WERI-Rb-1 (cell line): ENCODE results near the gene SLC24A3.

ENCODE experiments used
- DNase-seq: peaks from one replicate; pipeline ENCODE4 v3.0.0-alpha.2; 2020
- H3K27ac ChIP-seq: fragments of 250-450 bp; sonication (Bioruptor Pico); 2 replicates; pipeline ENCODE4 v1.5.1; 2020; ENCODE audit warnings: mild to moderate bottlenecking, moderate library complexity
- H3K27me3 ChIP-seq: fragments of 250-450 bp; sonication (Bioruptor Pico); 2 replicates; pipeline ENCODE4 v1.5.1; 2021; ENCODE audit warnings: mild to moderate bottlenecking, low read depth, moderate library complexity; ENCODE audit not compliant: insufficient read depth, severe bottlenecking
- H3K36me3 ChIP-seq: fragments of 250-450 bp; sonication (Bioruptor Pico); 2 replicates; pipeline ENCODE4 v1.5.1; 2020; ENCODE audit warnings: mild to moderate bottlenecking, moderate library complexity
- H3K4me3 ChIP-seq: 2 replicates; pipeline ENCODE4 v1.5.1; 2011; ENCODE audit warnings: low read depth, mild to moderate bottlenecking, control low read depth, low read length
- H3K9me3 ChIP-seq: fragments of 250-450 bp; sonication (Bioruptor Pico); 2 replicates; pipeline ENCODE4 v1.5.1; 2021; ENCODE audit warnings: mild to moderate bottlenecking, moderate library complexity; ENCODE audit not compliant: severe bottlenecking
- TF ChIP-seq, protein P1 (sequence below): IDR thresholded peaks from 2 replicates; pipeline ENCODE4 v1.5.1; 2011; ENCODE audit warnings: low read depth, mild to moderate bottlenecking, control low read depth, inconsistent platforms, low read length

The SLC24A3 gene

DNA sequence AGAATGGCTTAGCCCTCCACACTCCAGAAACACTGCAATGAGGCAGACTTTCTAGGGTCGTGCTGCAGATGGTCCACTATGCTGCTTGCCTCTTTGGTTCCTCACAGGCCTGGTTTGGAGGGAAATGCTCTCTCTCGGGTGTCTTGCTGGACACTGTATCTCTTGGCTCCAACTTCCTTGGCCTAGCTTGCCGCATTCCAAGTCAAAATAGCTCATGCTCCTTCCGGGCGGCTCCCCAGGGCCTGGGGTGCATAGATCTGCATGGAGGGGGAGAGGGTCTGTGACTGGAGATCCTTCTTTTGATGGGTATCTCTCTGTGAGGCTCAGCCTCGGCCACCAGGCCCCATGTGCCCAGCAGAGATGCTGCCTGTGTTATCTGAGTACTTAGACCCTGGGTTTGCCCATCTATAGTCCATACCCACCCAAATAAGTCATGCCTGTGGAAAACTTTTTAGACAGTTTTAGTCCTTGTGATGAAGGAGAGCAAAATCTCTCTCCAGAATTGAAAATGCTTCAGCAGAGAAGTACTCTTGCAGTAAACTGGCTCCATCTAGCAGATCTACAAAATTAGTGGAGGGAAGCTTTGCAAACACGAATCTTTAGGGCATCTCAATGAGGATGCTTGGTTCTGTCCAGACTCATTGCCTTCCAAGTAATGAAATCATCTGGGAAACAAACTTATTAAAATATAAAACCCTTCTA, 281.5 kb downstream of the SLC24A3 start:
- TF ChIP-seq, protein P1, sequence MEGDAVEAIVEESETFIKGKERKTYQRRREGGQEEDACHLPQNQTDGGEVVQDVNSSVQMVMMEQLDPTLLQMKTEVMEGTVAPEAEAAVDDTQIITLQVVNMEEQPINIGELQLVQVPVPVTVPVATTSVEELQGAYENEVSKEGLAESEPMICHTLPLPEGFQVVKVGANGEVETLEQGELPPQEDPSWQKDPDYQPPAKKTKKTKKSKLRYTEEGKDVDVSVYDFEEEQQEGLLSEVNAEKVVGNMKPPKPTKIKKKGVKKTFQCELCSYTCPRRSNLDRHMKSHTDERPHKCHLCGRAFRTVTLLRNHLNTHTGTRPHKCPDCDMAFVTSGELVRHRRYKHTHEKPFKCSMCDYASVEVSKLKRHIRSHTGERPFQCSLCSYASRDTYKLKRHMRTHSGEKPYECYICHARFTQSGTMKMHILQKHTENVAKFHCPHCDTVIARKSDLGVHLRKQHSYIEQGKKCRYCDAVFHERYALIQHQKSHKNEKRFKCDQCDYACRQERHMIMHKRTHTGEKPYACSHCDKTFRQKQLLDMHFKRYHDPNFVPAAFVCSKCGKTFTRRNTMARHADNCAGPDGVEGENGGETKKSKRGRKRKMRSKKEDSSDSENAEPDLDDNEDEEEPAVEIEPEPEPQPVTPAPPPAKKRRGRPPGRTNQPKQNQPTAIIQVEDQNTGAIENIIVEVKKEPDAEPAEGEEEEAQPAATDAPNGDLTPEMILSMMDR = no peak
- no peaks in the 10 kb centered on the region for H3K36me3 ChIP-seq
- H3K4me3 ChIP-seq = no peak overlapping the region
- H3K9me3 ChIP-seq = no peaks in the 10 kb centered on the region
- no peak for DNase-seq
- no peak overlapping the region for H3K27ac ChIP-seq
- H3K27me3 ChIP-seq = peaks cover 78% of the 10 kb centered on the region

DNA sequence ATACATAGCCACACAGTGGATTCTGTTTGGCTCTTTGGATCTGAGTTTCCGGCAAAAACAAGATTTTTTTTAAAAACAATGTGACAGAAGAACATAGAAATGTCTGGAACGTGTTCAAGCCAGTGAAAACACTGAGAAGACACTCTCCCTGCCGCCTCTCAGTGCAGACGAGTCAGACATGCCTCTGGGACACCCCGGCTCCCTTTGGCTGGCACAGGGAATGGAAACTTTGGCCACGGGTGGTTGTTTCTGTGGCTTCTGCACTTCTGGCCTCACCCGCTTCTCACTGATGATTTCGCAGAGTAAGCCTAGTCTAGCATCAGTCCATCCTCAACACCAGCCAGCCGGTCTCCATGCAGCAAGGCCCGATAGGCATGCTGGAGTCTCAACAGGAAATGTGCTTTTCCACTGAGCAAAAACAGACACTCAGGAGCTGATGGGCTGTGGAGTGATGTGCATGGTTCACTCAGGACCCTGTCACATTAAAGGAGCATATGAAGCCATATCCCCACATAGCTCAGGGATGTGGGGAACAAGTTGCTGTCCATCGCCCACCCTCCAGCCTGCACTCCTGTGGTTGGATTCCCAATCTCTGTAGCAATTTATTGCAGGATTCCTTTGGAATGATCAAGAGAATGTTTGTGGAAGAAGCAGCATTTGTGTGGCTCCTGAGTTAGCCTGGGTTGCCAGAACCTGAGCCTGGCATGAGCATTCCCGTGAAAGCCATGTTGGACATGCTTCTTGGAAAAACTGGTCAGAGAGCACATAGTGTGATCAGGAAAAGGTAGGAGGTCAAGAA, 283.7 kb downstream of the SLC24A3 start:
- H3K4me3 ChIP-seq = no peak overlapping the region
- H3K36me3 ChIP-seq = no peaks in the 10 kb centered on the region
- H3K27ac ChIP-seq = no peak overlapping the region
- TF ChIP-seq, protein P1 = no peak
- no peak for DNase-seq
- H3K27me3 ChIP-seq = peaks cover 83% of the 10 kb centered on the region
- H3K9me3 ChIP-seq = no peaks in the 10 kb centered on the region

DNA sequence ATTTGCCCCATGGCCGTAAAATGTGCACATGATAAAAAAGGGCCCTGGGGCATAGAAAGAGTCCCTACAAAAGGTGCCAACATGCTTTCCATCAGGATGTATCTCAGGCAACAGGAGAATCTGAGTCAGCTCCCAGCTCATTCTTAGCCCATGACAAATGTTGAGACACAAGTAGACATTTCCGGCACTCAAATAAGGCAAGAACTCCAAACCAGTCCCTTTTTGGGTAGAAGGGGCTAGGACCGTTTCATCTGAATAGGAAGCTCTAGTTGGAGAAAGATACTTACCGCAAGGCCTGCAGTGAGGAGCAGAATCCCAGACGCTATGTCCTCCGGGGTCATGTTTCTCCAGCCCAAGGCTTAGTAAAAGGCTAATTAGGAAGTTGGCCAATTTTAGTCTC, 284.6 kb downstream of the SLC24A3 start:
- Histone ChIP-seq H3K36me3 (no peaks in the 10 kb centered on the region), H3K9me3 (no peaks in the 10 kb centered on the region), H3K27me3 (peaks cover 86% of the 10 kb centered on the region), H3K27ac (no peak overlapping the region), H3K4me3 (no peak overlapping the region)
- no peak for DNase-seq
- TF ChIP-seq, protein P1 = no peak

DNA sequence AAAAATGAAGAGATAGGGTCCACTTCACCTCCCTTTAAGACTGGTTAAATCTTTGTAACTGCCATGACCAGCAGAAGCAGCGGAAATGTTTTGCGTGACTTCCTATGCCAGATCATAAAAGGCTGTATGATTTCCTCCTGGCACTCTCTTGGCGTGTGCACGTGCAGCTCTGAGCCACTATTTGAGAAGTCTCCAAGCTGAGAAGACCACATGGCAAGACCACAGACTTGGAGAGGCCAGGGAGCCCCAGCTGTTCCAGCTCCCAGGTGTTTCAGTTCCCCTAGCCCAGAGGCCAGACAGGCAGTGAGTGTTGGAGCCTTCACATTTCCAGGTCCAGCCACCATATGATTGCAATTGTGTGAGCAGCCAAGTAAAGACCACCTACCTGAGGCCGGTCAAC, 286.3 kb downstream of the SLC24A3 start:
- no peaks in the 10 kb centered on the region for H3K9me3 ChIP-seq
- no peak overlapping the region for H3K27ac ChIP-seq
- H3K36me3 ChIP-seq = no peaks in the 10 kb centered on the region
- TF ChIP-seq, protein P1 = no peak
- no peak overlapping the region for H3K4me3 ChIP-seq
- H3K27me3 ChIP-seq = peaks cover 72% of the 10 kb centered on the region
- DNase-seq = no peak

DNA sequence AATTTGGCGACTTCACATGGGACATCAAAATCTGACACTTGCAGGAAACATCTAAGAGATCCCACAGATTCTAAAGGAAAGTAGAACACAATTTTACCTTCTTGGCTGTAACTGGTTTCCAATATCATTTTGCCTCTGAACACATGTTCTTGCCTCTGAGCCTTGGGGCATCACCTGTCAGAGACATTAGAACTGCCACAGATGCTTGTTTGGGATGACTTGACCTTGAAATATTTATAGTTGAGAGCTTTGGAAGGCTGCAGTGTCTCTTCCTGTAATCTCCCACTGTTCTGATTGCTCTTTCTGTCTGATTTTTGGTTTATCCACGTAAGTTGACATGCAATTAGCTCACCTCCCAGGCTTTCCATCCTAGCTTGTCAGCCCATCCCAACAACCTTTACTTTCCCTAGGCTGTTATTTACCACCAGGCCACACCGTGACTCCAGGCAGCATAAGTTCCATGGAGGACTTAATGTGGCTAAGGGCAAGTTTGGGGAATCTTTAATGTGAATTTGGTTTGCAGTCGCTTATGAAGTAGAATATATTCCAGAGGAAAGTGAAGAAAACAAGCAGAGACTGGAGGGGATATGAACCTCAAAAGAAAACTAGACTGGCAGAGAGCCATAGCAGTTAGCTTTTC, 289.2 kb downstream of the SLC24A3 start:
- Histone ChIP-seq H3K27ac (no peak overlapping the region), H3K4me3 (no peak overlapping the region), H3K36me3 (no peaks in the 10 kb centered on the region), H3K27me3 (peaks cover 57% of the 10 kb centered on the region), H3K9me3 (no peaks in the 10 kb centered on the region)
- TF ChIP-seq, protein P1 = no peak
- DNase-seq = no peak
